ENCODE measurements around the gene GPC1.
A peak's percentile ranks its signal among the peaks of the same experiment; 100 is the strongest.

GPC1 gene

GRCh38 chr2:240460253-240460711, 24.8 kb downstream of the GPC1 start:
- no peak for DNase-seq (ENCODE audit: low read depth)
- TF ChIP-seq CTCF (conservative IDR thresholded peaks at IDR 0.05; ENCODE audit: control insufficient read depth, insufficient read depth, low read depth, low read length): no peak

GRCh38 chr2:240460781-240461431, 25.4 kb downstream of the GPC1 start:
- H3K4me3 ChIP-seq (ENCODE audit: control insufficient read depth, low read depth, low read length): no peak overlapping the region
- TF ChIP-seq CTCF (conservative IDR thresholded peaks at IDR 0.05; ENCODE audit: control insufficient read depth, insufficient read depth, low read depth, low read length): no peak
- DNase-seq (ENCODE audit: low read depth): no peak

More at GRCh38 chr2:240460253-240460711, 24.8 kb downstream of the GPC1 start:
- no peak overlapping the region for H3K4me3 ChIP-seq (ENCODE audit: control insufficient read depth, low read depth, low read length)

GRCh38 chr2:240461471-240462072, 26.1 kb downstream of the GPC1 start:
- no peak overlapping the region for H3K4me3 ChIP-seq (ENCODE audit: control insufficient read depth, low read depth, low read length)
- no peak for TF ChIP-seq CTCF (conservative IDR thresholded peaks at IDR 0.05; ENCODE audit: control insufficient read depth, insufficient read depth, low read depth, low read length)
- no peak for DNase-seq (ENCODE audit: low read depth)

DNA sequence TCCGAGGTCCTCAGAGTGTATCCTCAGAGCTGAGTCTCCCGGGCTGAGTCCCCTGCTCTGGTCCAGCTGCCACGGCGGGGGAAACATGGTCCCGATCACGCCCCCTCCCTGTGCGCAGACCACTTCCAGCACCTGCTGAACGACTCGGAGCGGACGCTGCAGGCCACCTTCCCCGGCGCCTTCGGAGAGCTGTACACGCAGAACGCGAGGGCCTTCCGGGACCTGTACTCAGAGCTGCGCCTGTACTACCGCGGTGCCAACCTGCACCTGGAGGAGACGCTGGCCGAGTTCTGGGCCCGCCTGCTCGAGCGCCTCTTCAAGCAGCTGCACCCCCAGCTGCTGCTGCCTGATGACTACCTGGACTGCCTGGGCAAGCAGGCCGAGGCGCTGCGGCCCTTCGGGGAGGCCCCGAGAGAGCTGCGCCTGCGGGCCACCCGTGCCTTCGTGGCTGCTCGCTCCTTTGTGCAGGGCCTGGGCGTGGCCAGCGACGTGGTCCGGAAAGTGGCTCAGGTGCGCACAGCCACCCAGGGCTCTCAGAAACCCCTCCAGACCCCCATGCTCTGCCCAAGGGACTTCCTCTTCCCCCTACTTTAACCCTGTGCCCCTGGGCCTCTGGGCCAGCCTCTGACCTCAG, 26.7 kb downstream of the GPC1 start:
- no peak for DNase-seq (ENCODE audit: low read depth)
- TF ChIP-seq CTCF (conservative IDR thresholded peaks at IDR 0.05; ENCODE audit: control insufficient read depth, insufficient read depth, low read depth, low read length): no peak

DNA sequence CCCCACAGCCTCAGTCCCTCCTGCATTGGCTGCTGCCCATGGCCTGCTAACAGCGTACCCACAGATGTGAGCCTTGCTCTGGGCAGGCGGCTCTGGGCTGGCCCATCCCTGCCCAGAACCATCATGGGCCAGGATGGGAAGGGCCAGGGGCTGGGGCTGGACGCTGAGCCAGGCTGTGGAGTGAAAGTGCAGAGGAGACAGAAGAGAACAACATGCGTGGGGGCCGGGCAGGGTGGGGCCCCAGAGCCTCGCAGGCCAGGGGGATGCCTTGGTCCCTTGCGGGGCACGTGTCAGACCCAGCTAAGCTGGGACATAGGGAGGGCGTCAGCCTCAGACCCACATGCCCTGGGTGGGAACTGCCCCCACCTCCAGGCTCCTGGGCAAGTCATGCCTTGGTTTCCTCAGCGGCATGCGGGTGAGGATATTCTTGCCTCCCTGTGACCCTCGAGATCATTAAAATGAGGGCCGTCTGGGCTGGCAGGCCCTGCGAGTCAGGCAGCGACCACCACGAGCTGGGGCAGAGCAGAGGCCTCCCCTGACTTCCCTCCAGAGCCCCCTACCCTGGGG, 27.3 kb downstream of the GPC1 start:
- DNase-seq (ENCODE audit: low read depth): no peak
- TF ChIP-seq CTCF (conservative IDR thresholded peaks at IDR 0.05; ENCODE audit: control insufficient read depth, insufficient read depth, low read depth, low read length): no peak
- no peak overlapping the region for H3K4me3 ChIP-seq (ENCODE audit: control insufficient read depth, low read depth, low read length)

More for the DNA sequence above, 26.7 kb downstream of the GPC1 start:
- H3K4me3 ChIP-seq (ENCODE audit: control insufficient read depth, low read depth, low read length): no peak overlapping the region

DNA sequence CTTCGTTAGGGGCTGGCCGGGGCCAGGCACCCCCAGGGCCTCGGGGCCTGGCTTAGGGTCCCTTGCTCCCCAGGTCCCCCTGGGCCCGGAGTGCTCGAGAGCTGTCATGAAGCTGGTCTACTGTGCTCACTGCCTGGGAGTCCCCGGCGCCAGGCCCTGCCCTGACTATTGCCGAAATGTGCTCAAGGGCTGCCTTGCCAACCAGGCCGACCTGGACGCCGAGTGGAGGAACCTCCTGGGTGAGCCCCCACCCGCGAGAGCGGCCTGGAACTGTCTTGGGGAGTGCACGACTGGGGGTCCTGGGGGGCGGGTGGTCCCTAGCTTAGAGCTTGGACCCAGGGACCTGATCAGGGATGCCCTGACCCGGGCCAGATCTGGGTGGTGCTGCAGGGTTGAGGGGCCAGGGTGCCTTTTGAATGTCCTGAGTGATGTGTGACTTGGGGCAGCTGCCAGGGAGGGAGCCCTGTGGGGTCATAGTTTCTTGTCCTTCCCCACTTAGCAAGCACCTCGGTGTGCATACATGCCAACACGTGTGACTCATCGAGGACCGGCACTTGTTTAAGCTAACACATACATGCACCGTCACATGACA, 27.9 kb downstream of the GPC1 start:
- no peak for TF ChIP-seq CTCF (conservative IDR thresholded peaks at IDR 0.05; ENCODE audit: control insufficient read depth, insufficient read depth, low read depth, low read length)
- DNase-seq (ENCODE audit: low read depth): peak; percentile 15
- H3K4me3 ChIP-seq (ENCODE audit: control insufficient read depth, low read depth, low read length): no peak overlapping the region
